Bronchial epithelial cell (primary cell): Measurements from ENCODE around the gene KIF11. TPM values are rescaled to one million over a fixed set of nuclear protein-coding genes. Genes with fewer than 3 reads are reported as not detected.

Source experiments
- DNase-seq: peaks from one replicate; pipeline ENCODE4 v3.0.0-alpha.2; 2010; ENCODE audit warnings: low read depth
- FAIRE-seq: peaks from 2 replicates; lab custom pipeline; 2011; peaks lifted over from hg19 to GRCh38; lab: Jason Lieb, UNC
- H3K27me3 ChIP-seq: 2 replicates; pipeline ENCODE4 v1.5.1; 2011; ENCODE audit warnings: low read length; ENCODE audit not compliant: control insufficient read depth, insufficient read depth
- H3K36me3 ChIP-seq: 2 replicates; pipeline ENCODE4 v1.5.1; 2011; ENCODE audit warnings: low read length; ENCODE audit not compliant: control insufficient read depth, insufficient read depth
- H3K4me3 ChIP-seq: 2 replicates; pipeline ENCODE4 v1.5.1; 2011; ENCODE audit warnings: mild to moderate bottlenecking, low read depth, low read length, control low read depth
- total RNA-seq: library from RNA; depleted of rRNA; stranded (reverse); fragments of >200 nt; gene quantifications from 2 replicates; pipeline ENCODE4 v1.2.1, GENCODE V29; 2014
- TF ChIP-seq, protein P1 (sequence below): IDR thresholded peaks from 2 replicates; pipeline ENCODE4 v1.5.1; 2011; ENCODE audit warnings: mild to moderate bottlenecking, moderate library complexity, low read length, control low read depth, inconsistent platforms; ENCODE audit not compliant: insufficient read depth, severe bottlenecking

Gene KIF11
- 1.1 and 1.3 TPM in 2 replicates for total RNA-seq

GRCh38 chr10:92592761-92593618 lies at the start of gene KIF11:
Gene KIF11, plus strand, starts transcription at chr10:92593130. Its CDS starts 246 bp downstream, at chr10:92593376.
- peak within 1 kb of the TSS; percentile 90 for H3K4me3 ChIP-seq
- no peaks in the 10 kb centered on the region for H3K27me3 ChIP-seq
- no peak for FAIRE-seq
- peak; percentile 91 for DNase-seq
- TF ChIP-seq, protein P1, sequence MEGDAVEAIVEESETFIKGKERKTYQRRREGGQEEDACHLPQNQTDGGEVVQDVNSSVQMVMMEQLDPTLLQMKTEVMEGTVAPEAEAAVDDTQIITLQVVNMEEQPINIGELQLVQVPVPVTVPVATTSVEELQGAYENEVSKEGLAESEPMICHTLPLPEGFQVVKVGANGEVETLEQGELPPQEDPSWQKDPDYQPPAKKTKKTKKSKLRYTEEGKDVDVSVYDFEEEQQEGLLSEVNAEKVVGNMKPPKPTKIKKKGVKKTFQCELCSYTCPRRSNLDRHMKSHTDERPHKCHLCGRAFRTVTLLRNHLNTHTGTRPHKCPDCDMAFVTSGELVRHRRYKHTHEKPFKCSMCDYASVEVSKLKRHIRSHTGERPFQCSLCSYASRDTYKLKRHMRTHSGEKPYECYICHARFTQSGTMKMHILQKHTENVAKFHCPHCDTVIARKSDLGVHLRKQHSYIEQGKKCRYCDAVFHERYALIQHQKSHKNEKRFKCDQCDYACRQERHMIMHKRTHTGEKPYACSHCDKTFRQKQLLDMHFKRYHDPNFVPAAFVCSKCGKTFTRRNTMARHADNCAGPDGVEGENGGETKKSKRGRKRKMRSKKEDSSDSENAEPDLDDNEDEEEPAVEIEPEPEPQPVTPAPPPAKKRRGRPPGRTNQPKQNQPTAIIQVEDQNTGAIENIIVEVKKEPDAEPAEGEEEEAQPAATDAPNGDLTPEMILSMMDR: no peak
- no peaks in the 10 kb centered on the region for H3K36me3 ChIP-seq

- Histone ChIP-seq H3K36me3 (no peaks in the 10 kb centered on the region), H3K4me3 (no peak overlapping the region), H3K27me3 (no peaks in the 10 kb centered on the region)
- FAIRE-seq (no peak), DNase-seq (peak; percentile 62)
- TF ChIP-seq, protein P1: no peak
These were observed 48.6 kb upstream of the KIF11 start for GRCh38 chr10:92544296-92544695.

- TF ChIP-seq, protein P1: no peak
- DNase-seq: no peak
- no peaks in the 10 kb centered on the region for H3K27me3 ChIP-seq
- H3K36me3 ChIP-seq: no peaks in the 10 kb centered on the region
- no peak overlapping the region for H3K4me3 ChIP-seq
- FAIRE-seq: no peak
These were observed 47.4 kb upstream of the KIF11 start for GRCh38 chr10:92545556-92545955.

DNA sequence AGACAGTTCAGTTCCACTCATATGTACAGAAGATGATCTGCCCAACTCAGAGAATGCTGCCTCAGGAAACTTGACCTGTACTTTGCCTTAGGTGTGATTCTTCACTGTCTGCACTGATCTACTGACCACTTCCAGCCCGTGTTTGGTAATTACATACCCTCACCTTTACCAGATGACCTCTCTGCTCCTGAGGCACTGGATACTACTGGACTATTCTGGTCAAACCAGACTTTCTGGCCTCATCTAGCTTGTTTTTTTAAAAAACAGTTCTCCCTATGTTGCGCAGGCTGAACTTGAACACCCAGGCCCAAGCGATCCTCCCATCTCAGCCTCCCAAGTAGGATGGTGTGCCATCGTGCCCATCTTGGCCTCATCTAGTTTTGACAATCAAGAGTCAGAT lies 45.3 kb upstream of the KIF11 start:
- Histone ChIP-seq H3K36me3 (no peaks in the 10 kb centered on the region), H3K4me3 (no peak overlapping the region), H3K27me3 (no peaks in the 10 kb centered on the region)
- TF ChIP-seq, protein P1: no peak
- DNase-seq (no peak), FAIRE-seq (no peak)

DNA sequence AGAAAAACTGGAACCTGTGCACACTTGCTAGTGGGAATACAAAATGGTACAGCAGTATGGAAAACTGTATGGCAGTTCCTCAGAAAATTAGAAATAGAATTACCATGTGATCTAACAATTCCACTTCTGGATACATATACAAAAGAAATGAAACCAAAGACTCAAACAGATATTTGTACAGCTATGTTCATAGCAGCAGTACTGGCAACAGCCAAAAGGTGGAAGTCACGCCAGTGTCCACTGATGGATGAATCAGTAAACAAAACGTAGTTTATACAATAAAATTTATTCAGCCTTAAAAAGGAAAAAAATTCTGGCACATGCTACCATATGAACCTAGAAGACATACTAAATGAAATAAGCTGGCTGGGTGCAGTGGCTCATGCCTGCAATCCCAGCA lies 42.0 kb upstream of the KIF11 start:
- TF ChIP-seq, protein P1: no peak
- peaks cover 3% of the 10 kb centered on the region for H3K36me3 ChIP-seq
- DNase-seq (no peak), FAIRE-seq (no peak)
- H3K27me3 ChIP-seq: no peaks in the 10 kb centered on the region
- H3K4me3 ChIP-seq: no peak overlapping the region
